Activated CD4-positive, alpha-beta T cell treated with anti-CD3 and anti-CD28 coated beads, Interleukin-2, amount 50 U/mL, for 16 hours (primary cell): ENCODE data around the gene PTMA.
"Not testable (repeated sequence)": the region's sequence is repeated elsewhere in the genome, so short reads cannot be mapped to it uniquely, and the experiment has no call there.

Source experiments
- DNase-seq: peaks from one replicate; pipeline ENCODE4 v3.0.0-alpha.2; 2020

PTMA gene, protein sequence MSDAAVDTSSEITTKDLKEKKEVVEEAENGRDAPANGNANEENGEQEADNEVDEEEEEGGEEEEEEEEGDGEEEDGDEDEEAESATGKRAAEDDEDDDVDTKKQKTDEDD

DNA sequence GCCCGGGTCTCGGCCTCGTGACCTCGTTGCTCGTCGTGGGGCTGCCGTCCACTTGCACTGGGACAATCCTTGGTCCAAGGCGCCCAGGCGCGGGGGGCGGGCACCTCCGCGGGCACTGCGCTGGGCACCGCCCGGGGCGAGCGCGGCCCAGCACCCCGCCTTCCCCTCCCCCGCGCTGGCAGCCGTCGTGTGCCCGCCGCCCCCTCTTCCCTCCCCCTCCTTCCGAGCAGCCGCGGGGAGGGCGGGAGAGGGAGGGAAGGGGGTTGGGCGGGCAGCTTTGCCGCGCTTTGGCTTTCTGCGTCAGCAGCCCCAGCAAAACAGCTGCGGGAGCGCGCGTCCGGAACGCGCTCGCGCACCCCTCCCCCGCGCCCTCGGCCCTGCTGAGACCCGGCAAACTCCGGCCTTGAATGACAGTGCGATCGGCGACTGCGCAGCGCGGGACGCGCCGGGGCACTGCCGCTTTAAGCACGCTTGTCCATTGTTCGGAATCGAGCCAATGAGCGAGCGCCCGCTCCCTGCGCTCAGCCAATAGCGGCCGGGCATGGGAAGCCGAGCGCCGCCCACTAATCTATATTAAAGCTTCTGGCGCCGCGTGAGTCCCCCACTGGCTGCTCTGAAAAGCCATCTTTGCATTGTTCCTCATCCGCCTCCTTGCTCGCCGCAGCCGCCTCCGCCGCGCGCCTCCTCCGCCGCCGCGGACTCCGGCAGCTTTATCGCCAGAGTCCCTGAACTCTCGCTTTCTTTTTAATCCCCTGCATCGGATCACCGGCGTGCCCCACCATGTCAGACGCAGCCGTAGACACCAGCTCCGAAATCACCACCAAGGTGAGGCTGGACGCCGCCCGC lies at the start of gene PTMA:
Gene PTMA (plus strand): TSS at position 599 of the 846 bp plus-strand sequence. CDS start 182 bp downstream, at position 781.
- DNase-seq, result peak; percentile 100

DNA sequence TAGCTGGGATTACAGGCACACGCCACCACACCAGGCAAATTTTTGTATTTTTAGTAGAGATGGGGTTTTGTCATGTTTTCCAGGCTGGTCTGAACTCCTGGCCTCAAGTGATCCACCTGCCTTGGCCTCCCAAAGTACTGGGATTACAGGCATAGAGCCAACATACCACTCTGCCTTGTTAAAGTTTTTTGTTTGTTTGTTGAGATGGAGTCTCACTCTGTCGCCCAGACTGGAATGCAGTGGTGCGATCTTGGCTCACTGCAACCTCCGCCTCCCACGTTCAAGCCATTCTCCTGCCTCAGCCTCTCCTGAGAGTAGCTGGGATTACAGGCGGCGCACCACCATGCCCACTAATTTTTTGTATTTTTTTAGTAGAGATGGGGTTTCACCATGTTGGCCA lies 48.3 kb upstream of the PTMA start:
- not testable (repeated sequence) for DNase-seq

DNA sequence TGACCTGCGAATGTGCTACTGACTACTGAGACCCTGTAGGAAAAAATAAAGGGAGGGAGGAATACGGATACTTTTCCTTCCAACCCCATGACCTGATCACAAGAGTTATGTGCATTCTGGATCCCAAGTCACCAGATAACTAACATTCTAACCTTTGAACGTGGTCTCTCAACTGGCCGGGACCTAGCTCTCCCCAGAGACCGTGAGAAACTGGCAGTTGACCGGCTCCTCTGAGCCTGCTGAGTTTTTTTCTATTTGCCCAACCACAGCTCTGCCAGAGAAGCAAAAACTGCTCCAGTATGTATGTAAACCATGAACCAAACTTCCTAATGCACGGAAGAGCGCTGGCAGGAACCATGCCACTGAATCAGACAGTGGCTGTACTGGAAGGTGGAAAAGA lies 47.5 kb upstream of the PTMA start:
- no peak for DNase-seq

DNA sequence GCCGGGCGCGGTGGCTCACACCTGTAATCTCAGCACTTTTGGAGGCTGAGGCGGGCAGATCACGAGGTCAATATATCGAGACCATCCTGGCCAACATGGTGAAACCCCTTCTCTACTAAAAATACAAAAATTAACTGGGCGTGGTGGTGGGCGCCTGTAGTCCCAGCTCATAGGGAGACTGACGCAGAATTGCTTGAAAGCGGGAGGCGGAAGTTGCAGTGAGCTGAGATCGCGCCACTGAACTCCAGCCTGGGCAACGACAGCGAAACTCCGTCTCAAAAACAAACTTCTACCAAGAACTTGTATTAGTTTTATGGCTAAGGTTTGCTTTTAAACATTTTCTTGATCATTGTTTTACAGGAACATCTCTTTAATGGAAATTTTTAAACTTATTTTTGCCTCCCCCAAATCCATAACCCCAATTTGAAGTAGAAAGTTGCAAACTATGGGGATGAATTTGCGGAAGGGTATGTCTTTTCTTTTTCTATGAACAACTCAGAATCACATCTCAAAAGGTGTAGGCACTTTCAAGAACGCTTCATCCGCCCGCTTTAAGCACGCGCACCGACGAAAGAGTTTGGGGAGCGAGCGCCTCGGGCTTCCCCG lies 46.8 kb upstream of the PTMA start:
- DNase-seq, result no peak

DNA sequence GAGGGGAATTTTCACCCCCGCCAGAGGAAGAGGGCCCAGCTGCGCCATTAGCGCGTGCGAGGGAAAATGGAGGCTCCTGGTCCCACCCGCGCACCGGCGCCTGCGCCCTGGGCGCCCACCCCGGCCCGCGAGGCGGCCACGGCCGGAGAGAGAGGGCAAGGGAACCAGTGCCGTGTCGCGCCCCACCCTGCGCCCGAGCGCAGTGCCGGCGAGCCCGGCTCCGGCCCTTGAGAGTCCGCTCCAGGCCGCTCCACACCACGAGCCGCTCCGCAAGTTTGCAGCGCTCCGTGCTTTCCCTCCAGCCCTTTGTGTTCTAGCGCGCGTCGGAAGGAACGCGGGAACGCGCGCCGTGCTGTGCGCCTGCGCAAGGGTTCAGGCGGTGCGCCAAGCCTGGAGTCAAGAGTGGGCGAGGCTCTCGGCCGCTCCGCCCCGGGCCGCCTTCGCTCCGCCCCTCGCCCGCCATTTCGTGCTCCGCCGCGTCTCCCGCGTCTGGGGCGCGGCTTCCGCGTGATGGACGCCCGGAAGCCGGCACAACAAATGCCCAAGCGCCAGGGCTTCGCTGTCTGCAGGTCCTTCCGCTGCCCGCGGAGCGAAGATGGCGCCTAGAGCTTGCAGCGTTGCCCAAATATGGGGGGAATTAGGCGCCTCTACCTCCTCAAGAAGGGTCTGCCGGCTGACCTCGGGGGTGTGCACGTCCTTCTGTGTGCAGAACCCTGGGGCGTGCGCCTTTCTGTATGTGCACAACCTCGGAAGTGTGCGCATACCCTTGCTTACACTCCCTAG lies 46.1 kb upstream of the PTMA start:
- peak; percentile 98 for DNase-seq

DNA sequence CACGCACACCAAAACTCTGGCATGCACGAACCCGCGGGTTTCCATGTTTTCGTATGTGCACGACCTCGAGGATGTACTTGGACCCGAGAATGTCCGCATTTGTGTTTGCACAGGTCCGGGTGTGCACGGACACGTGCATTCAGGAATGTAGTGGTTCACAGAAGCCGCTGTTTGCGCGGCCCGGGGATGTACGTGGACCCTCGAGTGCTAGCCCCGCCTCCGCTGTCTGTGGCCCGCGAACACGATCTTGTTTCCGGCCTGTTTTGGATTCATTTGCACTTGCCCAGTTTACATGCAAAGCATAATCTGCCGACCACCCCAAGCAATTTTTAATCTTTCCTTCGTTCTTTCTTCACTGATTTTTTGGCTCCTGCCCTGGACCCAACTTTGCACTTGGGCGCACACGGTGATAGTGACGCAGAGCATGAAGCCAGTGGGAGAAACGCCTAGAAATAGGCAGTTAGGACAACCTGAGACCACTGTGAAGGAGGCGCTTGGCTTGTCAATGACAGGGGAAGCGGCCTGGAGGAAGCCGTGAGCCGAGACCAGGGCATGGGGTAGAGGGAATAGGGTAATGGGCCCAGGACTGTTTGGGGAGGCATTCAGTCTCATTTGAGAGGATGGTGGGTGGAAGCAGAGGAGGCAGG lies 45.4 kb upstream of the PTMA start:
- DNase-seq, result no peak

DNA sequence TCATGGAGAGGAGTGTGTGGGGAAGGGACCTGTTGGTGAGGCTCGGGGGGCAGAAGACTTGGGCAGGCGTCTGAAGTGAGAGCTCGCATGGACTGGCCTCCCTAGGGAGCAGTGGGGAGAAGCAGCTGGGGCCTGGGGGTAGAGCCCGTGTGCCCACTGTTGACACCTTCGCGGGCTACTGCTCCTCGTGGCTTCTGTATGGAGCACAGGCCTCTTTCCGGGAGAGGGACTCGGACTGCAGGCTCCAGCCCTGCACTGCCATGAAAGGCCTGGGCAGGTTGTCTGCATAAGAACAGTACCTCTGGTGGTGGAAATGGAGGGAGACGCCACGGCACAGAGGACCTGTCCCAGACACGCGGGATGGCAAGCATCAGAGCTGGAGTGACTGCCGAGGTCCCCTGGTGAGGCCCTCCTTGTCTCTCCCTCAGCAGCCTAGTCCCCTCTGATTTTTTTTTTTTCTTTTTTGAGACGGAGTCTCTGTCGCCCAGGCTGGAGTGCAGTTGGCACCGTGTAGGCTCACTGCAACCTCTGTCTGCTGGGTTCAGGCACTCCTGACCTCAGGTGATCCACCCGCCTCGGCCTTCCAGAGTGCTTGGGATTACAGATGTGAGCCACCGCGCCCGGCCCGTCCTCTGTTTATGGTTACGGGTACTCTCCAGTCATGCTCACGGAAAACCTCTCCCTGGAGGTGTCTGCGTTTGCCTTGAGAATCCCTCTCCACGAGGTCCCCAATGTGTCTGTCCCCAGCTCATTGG lies 44.7 kb upstream of the PTMA start:
- no peak for DNase-seq

DNA sequence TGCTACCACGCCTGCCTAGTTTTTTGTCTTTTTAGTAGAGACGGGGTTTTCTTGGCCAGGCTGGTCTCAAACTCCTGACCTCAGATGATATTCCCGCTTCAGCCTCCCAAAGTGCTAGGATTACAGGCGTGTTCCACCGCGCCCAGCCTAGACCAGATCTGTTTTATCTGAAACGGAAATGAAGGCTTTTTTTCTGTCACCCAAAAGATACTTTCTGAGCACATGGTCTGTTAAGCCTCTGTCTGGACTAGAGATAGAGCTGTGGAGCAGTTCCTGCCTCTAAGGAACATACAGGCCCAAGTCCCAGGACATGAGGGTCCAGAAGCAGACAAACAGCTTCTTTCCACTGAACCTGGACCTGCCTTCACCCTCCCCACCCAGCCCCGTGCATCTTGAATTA lies 43.6 kb upstream of the PTMA start:
- DNase-seq, result no peak

DNA sequence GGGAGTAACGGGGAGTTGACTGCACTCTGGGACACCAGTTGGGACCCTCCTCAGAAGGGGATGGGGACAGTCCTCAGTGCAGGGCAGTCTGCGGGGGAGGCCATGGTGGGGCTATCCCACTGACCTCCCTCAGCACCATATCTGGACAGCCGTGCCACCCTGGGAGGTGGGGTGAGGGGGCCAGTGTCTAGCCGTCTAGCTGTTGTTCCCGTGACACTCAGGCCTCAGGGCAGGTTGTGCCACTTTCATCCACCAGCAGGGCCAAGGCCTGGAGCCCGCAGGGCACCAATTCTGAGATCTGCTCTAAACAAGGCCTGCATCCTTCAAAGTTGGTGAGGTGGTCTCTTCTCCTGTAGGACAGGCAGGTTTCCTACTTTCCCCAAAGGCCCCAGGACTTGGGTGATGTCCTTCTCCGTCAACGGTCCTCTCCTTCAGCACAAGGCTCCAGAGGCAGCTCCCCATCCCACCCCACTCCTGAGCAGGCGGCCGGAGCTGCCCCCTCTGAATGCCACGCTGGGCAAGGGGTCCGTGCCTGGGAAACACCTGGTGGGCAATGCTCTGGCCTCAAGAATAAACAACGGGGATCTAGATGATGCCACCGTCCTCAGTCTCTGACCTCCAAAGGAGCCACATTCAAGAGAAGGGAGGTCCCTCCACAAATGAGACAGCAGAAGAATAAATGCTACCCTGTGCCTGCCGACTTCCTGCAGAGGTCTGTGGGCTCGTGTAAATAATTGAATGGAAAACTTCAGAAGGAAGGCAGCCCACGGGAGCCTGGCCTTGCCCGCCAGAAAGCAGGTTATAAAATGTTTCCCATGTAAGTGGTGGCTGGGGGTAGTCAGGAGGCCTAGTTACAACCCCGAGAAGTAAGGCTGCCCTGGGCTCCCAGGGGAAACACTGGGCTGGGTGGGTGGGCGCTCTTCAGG lies 42.8 kb upstream of the PTMA start:
- no peak for DNase-seq

DNA sequence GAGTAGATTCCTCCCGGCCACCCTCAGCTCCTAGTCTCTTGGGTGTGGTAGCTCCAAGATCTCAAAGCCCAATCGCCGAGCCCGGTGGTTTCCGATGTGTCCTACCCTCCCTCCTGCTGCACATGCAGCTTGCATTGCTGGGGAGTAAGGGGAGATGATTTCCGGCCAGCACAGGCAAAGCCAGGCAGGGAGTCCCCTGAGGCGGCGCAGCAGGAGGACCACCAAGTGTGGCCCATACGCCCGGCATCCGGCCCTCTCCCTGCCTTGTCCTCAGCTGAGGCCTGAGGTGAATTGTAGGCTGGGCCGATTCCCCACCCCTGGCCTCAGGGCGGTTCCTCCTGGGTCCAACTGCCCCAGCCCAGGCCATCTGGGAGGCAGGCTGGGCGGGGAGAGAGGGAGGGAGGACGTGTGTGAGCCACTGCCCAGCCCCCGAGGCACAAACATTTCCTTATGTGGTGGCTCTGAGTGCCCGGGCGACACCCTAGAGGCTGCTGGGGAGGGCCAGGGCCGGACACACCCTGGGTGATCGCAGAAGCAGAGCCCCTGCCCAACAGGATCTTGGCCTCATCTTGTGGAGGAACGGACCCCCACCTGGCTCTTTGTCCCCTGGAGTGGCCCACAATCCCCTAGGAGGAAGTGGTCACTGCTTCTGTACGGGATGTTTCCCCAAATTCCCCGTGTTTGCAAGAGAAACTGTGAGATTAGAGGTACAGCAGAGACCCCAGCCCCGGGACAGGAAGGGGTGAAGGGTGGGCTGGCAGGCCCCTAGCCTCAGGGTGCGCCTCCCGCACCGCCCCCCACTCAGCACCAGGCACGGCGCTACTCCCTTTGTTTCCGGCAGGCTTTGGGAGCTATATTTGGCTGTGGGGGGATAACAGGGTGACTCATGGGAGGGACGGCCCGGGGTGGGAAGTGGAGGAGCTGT lies 41.9 kb upstream of the PTMA start:
- no peak for DNase-seq

DNA sequence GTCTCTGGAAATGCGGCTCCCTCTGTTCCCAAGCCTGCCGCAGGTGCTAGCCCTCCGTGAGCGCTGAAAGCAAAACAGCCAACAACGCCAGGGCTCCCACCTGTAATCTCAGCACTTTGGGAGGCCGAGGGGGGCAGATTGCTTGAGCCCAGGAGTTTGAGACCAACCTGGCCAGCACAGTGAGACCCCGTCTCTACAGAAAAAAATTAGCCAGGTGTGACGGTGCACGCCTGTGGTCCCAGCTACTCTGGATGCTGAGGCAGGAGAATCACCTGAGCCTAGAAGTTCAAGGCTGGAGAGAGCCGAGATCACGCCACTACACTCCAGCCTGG lies 41.3 kb upstream of the PTMA start:
- no peak for DNase-seq

DNA sequence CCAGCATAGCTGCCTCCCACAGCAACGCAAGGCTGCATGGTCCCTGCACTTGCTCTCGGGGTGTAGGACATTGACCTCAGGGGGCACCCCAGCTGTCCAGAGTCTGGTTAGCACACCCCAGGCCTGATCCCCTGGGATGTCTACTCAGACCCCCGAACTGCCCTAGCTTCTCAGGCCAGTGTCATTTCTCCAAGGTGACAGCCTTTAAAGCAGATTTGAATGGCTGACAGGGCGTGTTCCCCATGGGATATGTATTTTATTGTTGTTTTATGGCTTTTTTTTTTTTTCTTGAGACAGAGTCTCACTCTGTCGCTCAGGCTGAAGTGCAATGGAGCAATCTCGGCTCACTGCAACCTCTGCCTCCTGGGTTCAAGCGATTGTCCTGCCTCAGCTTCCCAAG lies 40.8 kb upstream of the PTMA start:
- no peak for DNase-seq

DNA sequence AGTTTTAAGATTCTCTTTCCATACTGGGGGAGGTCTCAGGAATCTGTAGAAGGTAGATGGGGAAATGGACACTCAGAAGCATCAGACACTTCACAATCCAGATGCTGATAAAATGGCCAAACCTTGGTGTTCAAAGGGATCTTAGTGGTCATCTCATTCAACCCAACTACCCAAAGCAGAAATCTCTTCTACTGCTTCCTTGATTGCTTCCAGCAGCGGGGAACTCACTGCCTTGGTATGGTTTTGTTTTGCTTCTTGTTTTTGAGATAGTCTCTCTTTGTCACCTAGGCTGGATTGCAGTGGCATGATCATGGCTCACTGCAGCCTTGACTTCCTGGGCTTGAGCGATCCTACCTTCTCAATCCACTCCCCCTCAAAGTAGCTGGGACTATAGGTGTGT lies 39.3 kb upstream of the PTMA start:
- no peak for DNase-seq

DNA sequence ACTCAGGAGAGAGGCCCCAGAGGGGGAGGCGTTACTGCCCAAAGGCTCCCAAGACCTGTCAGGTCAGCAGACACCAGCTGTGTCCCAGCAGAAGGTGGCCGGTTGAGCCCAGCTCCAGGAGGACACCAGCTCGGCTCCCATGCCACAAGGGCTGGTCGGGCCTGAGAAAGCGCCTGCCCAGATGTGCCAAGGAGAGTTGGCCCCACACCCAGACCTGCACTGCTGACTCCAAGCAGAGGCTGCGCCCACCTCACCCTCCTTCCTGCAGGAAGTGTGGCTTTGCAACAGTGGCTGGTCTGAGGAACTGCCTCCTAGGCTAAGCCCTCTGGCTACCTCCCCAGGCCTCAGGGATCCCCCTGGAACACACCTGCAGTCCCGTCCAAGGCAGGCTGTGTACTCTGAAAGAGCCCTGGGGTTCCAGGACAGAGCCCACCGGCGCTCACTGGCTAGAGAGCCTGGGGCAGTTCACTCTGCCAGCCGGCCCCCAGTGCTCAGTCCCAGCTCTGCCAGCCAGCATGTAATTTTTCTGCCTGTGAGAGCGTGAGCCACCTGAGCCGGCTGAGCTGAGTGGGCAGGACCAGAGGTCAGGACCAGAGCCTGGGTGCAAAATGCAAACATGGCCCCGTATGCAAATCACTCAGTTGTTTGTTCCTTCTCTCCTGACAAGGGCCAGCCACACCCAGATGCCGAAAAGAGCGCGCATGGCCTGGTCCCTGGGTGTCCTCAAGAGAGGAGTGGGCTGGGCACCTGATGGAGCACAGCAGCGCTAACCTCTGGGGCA lies 36.9 kb upstream of the PTMA start:
- no peak for DNase-seq

DNA sequence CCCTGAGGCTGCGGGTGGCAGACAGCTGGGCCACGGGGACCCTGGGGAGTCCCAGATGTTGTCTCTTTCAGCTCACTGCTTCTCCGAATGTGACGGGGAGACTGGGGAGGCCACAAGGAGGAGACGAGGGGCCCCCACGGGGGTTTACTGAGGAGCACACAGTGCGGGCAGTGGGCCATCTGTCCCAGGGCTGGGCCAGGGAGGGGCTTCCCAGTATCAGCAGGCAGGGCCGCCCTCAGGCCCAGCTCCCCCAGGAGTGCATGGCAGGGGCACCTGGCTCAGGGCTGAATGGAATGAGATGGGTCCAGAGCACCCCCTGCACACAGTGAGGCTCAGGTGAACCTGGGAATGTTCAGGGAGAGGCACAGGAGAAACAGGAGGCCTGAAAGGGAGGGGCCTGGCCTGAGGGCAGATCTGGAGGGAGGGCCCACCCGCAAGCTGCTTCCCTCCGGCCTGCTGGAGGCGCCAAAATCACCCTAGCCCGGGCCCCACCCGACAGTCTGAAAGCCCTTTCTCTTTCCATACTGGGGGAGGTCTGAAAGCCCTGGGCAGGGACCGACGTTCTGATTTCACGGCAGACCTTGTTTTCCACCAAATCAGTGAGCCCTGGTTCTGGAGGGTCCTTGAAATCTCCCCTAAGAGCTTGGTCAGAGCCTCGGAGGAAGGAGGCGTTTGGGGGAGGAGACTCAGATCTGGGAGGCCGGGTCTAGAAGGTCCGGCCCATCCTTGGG lies 35.5 kb upstream of the PTMA start:
- no peak for DNase-seq

DNA sequence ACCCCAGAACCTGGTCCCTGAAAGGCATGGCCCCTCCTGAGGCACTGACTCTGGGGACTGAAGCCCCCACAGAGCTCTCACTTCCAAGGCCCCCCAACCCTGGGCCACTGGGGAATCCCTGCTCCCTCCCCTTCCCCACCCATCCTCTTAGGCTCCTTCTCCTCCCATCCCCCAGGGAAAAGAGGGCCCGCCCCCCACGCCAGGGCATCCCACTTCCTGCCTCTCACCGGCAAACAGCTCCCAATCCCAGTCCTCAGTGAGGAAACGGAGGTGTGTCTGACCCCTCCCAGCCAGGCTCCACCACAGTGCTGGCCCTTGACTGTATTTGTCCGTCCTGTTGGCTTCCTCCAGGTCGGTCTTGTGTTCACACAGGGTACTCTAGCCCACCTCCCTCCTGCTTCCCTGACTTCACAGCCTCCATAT lies 35.0 kb upstream of the PTMA start:
- DNase-seq, result no peak

DNA sequence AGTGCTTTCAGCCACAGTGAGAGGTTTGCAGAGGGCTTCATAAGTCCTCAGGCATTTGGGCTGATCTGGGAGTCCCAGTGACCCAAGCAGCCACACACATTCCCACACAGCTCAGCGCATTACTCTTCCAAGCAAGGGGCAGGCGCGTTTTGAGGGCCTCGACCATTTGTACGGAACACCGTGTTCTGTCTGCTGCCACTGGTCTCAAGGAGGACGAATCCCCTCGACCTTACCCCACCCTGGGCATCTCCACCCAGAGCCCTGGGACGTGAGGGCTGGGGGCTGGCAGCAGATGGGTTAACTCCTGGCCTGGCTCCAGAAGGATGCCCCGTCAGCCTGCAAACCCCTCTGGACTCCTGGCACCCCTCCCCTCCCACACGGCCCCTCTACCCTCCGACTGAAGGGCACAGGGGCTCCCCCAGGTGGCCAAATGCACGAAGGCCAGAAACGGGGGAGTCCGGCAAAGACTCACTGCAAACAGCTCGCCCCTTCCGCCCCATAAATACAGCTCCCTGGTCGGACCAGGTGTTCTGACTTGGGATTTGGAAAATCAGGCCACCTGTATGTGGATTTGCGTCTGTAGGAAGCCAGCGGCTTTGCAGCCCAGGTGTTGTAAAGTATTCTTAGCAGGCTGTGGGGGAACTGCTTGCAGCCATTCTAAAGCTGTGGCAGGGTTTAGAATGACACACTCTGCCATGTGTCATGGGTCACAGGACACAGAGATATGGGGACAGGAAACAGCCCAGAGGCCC lies 33.6 kb upstream of the PTMA start:
- DNase-seq, result peak; percentile 70

DNA sequence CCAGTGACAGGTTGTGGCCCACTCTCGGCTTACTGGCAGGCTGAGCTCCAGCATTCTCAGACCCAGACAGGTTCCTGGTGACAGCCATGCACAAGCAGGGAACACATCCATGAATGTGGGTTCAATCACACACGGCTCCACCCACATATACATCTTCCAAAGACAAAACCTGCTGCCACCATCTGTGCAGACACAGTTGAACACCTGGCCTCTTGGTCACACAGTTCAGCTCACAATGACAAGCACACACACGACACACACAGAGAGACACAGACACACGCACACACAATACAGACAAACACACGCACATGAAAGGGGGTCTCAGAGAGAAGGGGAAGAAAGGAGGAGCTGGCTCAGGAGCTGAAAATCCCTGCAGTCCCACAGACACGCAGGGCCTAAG lies 32.1 kb upstream of the PTMA start:
- DNase-seq, result no peak
